Measurements from ENCODE around the gene DOK1. TPM values are rescaled to one million over a fixed set of nuclear protein-coding genes. Genes with fewer than 3 reads are reported as not detected.

Gene DOK1
- 61.7 TPM for total RNA-seq

DNA sequence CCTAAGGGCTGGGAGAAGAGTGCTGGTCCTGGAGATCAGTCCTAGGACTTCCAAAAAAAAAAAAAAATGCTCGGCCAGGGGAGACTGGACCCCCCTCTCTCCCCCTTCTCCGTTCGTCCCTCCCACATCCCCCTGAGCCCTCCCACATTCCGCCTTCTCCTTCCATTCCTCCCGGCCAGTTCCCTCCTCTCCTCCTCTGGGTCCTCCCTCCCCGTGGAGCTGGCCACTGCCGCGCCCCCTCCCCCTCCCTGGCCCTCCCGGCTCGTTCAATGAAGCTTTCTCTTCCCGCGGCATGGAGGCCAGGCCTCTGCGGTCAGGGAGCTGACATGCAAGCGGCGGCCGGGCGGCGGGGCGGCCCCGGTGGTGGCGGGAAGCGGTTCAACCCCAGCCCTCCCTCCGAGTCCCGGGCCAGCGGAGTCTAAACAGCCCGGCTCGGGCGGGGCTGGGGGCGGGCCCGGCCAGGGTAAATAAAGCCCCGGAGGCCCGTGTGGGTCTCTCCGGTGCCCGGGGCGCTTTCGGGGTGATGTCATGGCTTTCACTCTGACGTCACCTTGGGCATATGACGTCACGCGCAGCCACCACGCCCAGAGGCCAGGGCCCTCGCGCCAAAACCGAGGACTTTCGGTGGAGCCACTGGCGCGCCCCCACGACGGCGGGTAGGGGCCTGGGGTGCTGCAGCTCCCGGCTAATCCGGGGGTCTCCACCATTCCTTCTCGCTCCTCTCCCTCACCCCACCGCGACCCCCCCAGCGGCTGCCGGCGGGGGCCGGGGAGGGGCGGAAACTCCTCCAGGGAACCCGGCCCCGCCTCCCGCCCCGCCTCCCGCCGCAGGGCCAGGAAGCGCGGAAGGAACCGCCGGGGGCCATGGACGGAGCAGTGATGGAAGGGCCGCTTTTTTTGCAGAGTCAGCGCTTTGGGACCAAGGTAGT, at the start of gene DOK1, which contains the start of gene LOXL3:
TSS of gene DOK1 (plus strand) at position 829 of the 928 bp plus-strand sequence. CDS start at position 864, 35 bp downstream.
TSS of gene LOXL3 (minus strand) at position 51 of the 928 bp plus-strand sequence. CDS start 1,308 bp downstream, outside the sequence.
- DNase-seq (ENCODE audit: low read depth in 2 of 3, low spot score in 2 of 3) = peak; percentile 79 to 86 (median 85)

DNA sequence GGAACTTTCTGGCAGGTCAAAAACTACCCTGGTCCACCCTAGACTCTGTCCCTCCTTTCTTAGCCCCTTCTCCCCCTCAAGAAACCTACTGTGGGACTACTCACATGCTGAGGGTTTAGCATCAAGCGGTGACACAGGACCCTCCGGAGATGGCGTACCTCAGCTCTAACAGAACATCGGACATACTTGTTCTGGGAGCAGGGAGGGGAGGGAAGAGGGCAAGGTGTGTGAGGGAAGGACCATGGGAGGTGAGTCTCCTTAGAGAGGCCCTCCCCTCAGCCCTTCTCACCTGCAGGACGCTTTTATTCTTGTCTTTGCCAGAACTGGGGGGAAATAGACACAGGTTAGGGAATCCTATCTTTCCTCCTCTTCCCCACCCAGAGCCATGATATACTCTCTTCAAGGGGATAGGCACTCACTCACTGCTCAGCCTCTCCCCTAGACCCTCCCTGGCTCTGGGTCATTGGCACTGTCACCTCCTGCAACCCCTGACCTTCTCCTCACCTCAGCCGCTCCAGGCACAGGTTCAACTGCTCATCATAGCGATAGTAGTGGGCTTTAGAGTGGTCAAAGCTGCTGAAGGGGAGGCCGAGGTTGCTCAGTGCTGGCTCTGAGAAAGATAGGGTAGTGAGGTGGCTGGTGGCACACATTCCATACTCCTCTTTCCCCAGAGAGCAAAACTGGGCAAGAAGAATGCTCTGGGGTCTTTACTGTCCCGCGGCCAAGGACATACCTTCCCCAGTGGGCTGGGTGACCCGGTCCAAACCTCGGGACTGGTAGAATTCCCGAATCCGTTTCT, 48.9 kb upstream of the DOK1 start:
- no peak for DNase-seq (ENCODE audit: low read depth in 2 of 3, low spot score in 2 of 3)

DNA sequence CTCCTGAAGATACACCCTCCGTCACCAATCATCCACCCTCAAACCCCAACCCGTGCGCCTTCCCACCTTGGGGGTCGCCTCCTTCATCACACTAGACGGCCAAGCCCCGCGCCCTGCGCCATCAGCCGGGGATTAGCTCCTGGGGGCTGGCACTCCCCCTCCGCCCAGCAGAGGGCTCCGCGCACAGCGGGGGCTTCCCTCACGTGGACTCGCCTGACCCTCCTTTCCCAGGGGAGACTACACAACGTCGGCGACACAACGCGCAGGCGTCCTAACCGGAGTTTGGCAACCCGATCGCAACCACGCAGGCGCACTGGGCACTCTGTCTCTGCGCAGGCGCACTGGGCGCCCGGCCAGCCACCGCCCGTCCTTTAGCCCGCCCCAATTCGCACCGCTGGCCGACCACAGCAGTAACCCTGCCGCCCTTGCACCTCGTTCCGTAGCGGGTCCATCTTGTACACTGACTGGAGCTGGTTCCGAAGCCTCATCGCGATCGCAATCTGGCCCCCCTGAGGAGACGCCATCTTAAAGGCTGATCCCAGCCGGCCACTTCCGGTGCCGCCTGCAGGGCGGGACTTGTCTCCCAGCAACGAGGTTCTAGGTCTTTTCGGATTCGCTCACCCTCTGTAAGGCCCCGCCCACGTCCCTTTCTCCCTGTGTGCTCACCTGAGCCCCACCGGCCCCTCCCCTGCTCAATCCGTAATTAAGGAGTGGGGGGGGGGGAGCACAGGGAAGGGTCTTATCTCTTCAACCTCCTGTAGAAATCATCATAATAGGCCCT, 47.2 kb upstream of the DOK1 start, which contains the start of gene PCGF1:
TSS of gene PCGF1 (minus strand) at position 551 of the 781 bp plus-strand sequence. CDS start at position 524, 27 bp downstream.
- DNase-seq (ENCODE audit: low read depth in 2 of 3, low spot score in 2 of 3) = peak; percentile 97 to 99 (median 98)

DNA sequence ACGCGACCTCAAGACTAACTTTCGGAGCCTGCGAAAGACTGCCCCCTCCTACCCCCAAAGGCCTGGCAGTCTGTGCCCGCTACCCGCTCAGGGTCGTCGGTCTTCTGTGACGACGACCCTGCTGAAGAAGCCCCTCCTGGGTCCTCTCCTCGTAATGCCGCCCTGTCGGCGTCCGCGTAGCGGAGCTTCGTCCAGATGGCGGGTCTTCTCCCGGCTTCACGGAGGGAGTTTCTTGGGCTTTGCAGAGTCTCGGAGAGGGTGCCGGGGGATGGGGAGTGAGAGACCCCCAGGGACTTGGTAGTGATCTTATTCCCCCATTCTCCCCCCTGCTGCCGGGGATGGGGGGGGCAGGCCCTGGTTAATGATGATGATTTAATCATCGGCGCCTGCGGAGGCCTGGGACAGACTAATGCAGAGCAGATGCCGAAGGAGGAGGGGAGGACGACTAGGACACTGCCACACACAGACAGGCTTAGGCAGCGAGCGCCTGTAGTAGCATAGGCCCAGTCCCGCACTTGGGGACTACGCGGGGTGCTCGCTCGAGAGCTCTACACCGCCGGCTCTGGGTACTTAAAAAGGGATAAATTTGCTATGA, 46.5 kb upstream of the DOK1 start:
- no peak for DNase-seq (ENCODE audit: low read depth in 2 of 3, low spot score in 2 of 3)

DNA sequence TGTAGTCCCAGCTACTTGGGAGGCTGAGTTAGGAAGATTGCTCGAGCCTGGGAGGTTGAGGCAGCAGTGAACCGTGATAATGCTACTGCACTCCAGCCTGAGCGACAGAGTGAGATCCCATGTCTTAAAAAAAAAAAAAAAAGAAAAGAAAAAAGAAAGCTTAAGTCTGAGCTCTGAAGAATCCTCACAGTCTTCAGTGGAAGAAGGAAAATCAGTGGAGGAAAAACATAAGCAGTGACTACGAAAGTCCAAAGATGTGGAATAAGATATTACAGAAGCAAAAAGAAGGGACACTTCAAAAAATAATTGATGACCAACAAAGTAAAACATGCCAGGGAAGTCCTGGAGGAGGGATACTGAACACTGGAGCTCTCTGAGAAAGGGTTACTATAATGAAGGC, 44.2 kb upstream of the DOK1 start:
- DNase-seq (ENCODE audit: low read depth in 2 of 3, low spot score in 2 of 3) = no peak

DNA sequence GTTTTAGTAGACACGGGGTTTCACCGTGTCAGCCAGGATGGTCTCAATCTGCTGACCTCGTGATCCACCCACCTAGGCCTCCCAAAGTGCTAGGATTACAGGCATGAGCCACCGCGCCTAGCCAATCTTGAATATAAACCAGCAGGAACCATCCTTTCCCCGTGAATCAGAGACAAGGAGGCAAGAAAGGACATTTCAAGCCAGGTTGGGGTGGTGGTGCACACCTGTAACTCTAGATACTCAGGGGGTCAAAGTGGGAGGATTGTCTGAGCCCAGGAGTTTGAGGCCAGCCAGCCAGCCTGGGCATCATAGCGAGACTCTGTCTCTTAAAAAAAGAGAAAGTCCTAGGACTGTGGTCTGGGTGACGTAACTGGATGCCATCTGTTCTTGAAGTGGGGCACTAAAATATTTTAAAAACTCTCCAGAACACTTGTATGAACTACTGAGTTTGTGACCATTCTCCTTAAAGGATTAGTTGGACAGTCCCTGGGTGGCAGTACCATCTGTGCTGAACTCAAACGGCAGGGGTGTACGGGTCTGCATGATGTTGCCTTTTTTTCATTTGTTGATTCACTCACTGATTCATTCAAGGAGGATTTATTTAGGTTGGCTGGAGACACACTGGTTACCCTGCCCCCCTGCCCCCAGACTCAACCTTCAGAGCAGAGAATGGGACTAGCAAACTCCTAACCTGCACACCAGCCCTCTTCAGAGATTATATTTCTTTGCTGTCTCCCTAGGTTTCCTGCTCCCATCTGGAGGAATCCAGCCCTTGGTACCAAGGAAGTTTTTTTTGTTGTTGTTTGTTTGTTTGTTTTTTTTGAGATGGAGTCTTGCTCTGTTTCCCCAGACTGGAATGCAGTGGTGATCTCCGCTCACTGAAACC, 43.2 kb upstream of the DOK1 start:
- DNase-seq (ENCODE audit: low read depth in 2 of 3, low spot score in 2 of 3) = no peak

DNA sequence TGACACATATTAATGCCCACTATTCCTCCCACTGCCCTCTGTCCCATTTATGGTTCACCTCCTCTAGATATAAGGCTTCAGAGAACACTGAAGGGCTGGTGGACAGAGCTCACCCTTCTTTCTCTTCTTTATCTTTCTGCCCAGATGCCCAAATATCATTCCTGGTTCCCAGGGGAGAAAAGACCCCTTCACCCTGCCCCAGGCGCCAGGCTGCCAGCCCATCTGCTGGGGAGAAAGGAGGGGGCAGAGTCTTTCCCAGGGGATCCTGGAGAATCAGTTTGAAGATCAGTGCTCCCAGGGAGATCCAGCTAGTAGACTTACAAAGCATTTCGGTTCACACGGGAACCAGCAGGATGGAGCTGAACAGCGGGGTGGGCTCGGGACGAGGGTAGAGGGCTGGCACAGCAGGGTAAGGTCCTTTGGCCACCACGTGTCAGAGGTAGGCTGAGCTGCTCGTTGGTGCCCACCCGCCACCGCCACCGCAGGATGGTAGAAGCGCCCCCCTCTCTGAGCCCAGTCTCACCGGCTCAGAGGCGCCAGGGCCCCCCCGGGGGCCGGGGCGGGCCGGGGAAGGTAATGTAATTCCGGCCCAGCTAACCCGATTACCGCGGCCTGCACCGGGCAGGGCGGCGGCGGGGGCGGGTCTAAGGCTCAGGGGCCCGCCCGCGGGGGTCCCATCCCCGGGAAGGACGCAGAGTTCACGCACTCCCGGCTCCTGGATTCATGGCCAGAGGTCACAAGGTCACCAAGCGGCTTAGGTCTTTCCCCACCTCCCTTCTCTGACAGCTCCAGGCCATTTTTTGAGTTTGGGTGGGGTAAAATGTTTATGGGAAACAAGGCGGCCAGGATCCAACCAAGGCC, 41.5 kb upstream of the DOK1 start:
- no peak for DNase-seq (ENCODE audit: low read depth in 2 of 3, low spot score in 2 of 3)

DNA sequence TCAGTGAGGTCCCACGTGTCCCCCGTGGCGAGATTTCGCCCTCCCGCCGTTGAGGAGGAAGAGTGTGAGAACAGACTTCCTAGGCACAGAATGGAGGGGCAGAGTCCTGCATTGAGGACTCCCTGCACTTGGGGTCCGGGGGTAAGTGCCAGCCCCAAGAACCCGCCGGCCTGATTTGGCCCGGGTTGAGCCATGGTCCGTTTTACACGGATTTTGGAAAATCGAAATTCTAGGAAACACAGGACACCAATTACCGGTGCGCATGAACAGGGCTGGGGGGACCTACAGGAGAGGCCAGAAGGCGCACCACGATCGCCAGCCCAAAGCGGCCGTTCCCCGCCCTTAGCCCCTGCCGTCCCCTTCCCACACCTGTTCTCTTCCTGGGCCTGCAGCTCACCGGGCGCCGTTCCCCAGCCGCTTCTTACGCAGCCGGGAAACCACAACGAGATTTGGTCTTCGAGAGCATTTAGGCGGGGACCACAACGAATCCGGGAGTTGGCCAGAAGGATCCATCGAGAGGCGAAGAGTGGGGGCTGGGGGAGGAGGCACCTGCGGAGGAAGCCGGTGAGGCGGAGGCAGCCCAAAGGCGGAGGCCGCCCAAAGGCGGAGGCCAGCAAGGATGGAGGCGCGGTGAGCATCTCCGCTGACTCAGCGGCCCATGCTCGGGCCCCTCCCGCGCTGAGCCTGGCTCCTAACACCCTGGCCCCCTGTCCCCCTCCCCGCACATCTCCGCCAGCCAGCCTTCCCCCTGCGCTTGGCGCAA, 40.7 kb upstream of the DOK1 start:
- no peak for DNase-seq (ENCODE audit: low read depth in 2 of 3, low spot score in 2 of 3)

DNA sequence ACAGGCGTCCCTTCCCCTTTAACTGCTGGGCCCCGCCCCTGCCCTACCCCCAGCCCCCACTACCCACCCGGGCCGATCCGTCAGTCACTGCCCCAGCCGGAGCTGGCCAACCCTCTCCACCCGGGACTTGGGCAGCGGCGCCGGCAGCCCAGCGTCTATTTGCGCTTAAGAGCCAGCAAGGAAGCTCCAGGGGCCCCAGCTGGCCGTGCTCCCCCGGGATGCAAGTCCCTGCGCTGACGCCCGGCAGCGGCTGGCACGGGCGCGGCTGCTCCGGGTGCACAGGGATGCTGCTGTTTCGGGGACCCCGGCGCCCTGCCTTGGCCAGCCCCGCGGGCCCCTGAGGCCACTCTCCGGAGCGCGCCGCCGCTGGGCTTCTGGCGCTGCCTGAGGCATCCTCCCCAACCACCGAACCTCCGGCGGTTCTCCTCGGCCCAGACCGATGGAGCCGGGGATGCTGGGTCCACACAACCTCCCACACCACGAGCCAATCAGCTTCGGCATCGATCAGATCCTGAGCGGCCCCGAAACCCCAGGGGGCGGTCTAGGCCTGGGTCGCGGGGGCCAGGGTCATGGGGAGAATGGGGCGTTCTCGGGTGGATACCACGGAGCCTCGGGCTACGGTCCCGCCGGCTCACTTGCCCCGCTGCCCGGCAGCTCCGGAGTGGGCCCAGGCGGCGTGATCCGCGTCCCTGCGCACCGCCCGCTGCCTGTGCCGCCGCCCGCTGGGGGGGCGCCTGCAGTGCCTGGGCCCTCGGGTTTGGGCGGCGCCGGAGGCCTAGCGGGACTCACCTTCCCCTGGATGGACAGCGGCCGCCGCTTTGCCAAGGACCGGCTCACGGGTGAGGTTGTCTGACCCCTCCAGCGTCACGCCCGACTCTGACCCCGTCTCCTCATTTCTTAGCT, 39.9 kb upstream of the DOK1 start, which contains the start of gene TLX2:
TSS of gene TLX2 (plus strand) at position 83 of the 903 bp plus-strand sequence. CDS start at position 440, 357 bp downstream.
- no peak for DNase-seq (ENCODE audit: low read depth in 2 of 3, low spot score in 2 of 3)

DNA sequence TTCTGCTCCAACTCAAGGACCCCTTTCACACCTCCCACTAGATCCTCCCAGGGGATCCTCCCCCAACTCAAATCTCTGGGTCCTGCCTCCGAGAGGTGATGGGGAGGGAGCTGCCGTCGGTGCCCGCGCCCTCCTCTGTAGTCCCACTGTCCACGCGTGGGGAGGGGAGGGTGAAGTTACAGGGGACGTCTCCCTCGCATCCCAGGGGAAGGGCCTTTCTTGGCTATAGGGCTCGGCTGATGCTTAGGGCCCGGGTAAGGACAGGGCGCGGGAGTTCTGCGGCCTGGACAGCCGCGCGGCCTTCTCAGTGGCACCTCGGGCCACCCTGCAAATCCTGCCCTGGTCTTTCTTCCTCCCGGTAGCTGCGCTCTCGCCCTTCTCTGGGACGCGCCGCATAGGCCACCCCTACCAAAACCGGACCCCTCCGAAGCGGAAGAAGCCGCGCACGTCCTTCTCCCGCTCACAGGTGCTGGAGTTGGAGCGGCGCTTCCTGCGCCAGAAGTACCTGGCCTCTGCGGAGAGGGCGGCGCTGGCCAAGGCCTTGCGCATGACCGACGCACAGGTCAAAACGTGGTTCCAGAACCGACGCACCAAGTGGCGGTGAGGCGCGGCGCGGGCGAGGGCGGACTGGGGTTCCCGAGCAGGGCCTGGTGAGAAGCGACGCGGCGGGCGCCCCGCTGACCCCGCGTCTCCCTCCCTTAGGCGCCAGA, 39.1 kb upstream of the DOK1 start:
- DNase-seq (ENCODE audit: low read depth in 2 of 3, low spot score in 2 of 3) = no peak

DNA sequence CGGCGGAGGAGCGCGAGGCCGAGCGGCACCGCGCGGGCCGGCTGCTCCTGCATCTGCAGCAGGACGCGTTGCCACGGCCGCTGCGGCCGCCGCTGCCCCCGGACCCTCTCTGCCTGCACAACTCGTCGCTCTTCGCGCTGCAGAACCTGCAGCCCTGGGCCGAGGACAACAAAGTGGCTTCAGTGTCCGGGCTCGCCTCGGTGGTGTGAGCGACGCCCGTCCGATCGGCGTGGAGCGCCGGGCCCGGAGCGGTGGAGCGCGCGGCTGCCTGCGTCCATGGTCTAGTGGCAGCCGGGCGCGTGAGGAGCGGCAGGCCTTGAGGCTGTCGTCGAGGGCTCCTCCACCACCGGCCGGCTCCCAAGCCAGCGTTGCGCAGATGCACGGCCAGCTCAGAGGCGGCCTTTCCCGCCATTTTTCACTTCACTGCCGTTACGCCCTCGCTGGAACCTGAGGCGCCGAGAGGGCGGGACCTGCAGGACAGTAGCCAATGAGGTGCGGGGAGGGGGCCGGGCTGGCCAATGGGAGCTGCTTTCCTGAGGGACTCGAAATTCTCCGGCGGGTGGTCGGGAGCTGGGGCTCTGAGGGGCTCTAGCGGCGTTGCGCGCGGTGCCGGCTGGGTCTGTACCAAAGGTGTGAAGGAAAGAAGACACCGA, 38.4 kb upstream of the DOK1 start:
- DNase-seq (ENCODE audit: low read depth in 2 of 3, low spot score in 2 of 3) = peak in 2 of 3 donors; percentile 62 to 75

DNA sequence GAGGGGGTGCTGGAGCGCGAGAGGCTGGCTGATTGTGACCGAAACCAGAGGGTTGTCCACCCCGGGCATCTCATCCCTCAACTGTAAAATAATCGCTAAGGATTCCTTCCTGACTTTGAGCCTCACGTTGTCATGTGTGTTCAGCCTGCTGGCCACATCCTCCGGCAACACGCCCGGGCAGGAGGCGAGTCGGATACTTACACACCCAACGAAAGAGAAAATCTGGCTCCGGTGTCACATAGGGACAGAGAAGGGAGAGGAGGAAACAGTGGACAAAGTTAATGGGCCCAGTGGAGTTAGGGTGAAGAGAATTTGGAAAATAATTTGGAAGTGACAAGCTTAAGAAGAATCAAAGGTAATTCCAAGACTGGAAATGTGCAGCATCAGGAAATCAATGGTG, 37.9 kb upstream of the DOK1 start:
- no peak for DNase-seq (ENCODE audit: low read depth in 2 of 3, low spot score in 2 of 3)

DNA sequence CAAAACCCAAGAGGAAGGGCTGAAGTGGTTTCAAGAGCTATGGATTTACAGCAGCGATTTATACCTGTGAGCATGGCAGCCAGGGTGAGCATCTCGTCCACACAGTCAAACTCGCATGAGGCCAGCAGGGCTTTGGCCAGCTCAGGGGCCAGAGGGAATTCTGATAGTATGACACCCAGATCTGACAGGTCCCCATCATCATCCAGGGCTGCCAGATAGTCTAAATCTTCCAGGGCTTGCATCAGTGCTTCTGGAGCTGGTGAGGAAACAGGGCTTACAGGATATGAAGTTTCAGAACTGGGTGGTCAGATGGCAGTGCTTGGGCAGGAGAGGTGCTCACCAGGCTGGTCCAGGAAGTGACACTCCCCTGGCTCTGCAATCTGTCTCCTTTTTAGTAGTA, 32.0 kb upstream of the DOK1 start:
- DNase-seq (ENCODE audit: low read depth in 2 of 3, low spot score in 2 of 3) = no peak

DNA sequence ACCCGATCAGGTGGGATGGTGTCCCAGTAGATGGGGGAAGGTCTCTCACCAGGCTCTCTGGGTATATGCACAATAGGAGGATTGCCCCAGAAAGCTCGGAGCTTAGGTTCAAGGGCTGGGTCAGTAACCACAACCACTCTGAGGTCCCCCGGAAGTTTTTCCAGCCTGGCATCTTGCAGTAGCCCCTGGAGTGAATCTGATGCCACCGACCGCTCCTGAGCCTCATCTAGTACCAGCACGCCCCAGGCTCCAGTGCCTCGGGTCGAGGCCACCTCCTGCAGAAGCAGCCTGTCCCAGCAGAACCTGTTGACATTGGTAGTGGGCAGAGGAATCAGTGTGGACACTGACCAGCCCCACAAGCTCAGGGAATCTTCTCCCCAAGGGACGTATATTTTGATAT, 30.5 kb upstream of the DOK1 start:
- no peak for DNase-seq (ENCODE audit: low read depth in 2 of 3, low spot score in 2 of 3)

Measured in hematopoietic multipotent progenitor cell (in vitro differentiated cells).